ENCODE data around the gene KRT35.

Gene KRT35

GRCh38 chr17:41503202-41503601 lies 22.3 kb upstream of the KRT35 start:
- POLR2A ChIA-PET = no interaction called here

GRCh38 chr17:41500131-41500911 lies 19.4 kb upstream of the KRT35 start:
- no peak overlapping the region for H3K4me3 ChIP-seq (ENCODE audit: low read depth, low read length)
- CTCF ChIA-PET = interaction anchor here (1.0 to 2.1 kb wide), 8 partner anchors 12 to 697 kb away, joined by 3 to 14 read pairs (median 5); no protein-coding TSS in a partner anchor
- POLR2A ChIA-PET = interaction anchor here (1.0 kb wide), 1 partner anchor 48 kb away, joined by 3 read pairs; no protein-coding TSS in a partner anchor
- no peak for TF ChIP-seq CTCF (IDR thresholded peaks at IDR 0.05; ENCODE audit: insufficient read depth, low read length, missing control alignments)
- no peak for DNase-seq (ENCODE audit: low read depth, low spot score)

More at GRCh38 chr17:41503202-41503601, 22.3 kb upstream of the KRT35 start:
- CTCF ChIA-PET = interaction anchor here (0.9 to 1.7 kb wide), 5 partner anchors 9 to 175 kb away, joined by 3 to 9 read pairs (median 4); no protein-coding TSS in a partner anchor
- TF ChIP-seq CTCF (IDR thresholded peaks at IDR 0.05; ENCODE audit: insufficient read depth, low read length, missing control alignments) = no peak
- DNase-seq (ENCODE audit: low read depth, low spot score) = no peak
- H3K4me3 ChIP-seq (ENCODE audit: low read depth, low read length) = no peak overlapping the region

- no peak for DNase-seq (ENCODE audit: low read depth, low spot score)
- TF ChIP-seq CTCF (IDR thresholded peaks at IDR 0.05; ENCODE audit: insufficient read depth, low read length, missing control alignments) = no peak
- no peak overlapping the region for H3K4me3 ChIP-seq (ENCODE audit: low read depth, low read length)
- POLR2A ChIA-PET = interaction anchor here (1.0 kb wide), 1 partner anchor 49 kb away, joined by 3 read pairs; no protein-coding TSS in a partner anchor
- CTCF ChIA-PET = interaction anchor here (1.0 to 2.1 kb wide), 8 partner anchors 12 to 696 kb away, joined by 3 to 14 read pairs (median 5); no protein-coding TSS in a partner anchor
Measured at GRCh38 chr17:41499714-41500113, 18.8 kb upstream of the KRT35 start.

GRCh38 chr17:41498276-41498675 lies 17.3 kb upstream of the KRT35 start:
- POLR2A ChIA-PET = no interaction called here
- DNase-seq (ENCODE audit: low read depth, low spot score) = no peak
- no peak for TF ChIP-seq CTCF (IDR thresholded peaks at IDR 0.05; ENCODE audit: insufficient read depth, low read length, missing control alignments)
- H3K4me3 ChIP-seq (ENCODE audit: low read depth, low read length) = no peak overlapping the region
- CTCF ChIA-PET = interaction anchor here (1.0 to 6.5 kb wide), 10 partner anchors 11 to 641 kb away, joined by 3 to 42 read pairs (median 8); no protein-coding TSS in a partner anchor

GRCh38 chr17:41496803-41497484 lies 16.0 kb upstream of the KRT35 start:
- peak; percentile 96 for TF ChIP-seq CTCF (IDR thresholded peaks at IDR 0.05; ENCODE audit: insufficient read depth, low read length, missing control alignments)
- CTCF ChIA-PET = interaction anchor here (0.7 to 6.5 kb wide), 30 partner anchors 9 to 695 kb away, joined by 3 to 42 read pairs (median 4); partner anchors contain the start of gene KRT13
- POLR2A ChIA-PET = interaction anchor here (1.0 kb wide), 1 partner anchor 470 kb away, joined by 3 read pairs; the partner anchor contains the start of gene KRTAP1-5
- peak; percentile 37 for DNase-seq (ENCODE audit: low read depth, low spot score)
- H3K4me3 ChIP-seq (ENCODE audit: low read depth, low read length) = no peak overlapping the region
